ENCODE data around the gene ZNF200.

ZNF200 gene

GRCh38 chr16:3189869-3190268, 45.1 kb downstream of the ZNF200 start:
- Histone ChIP-seq H3K27ac (ENCODE audit: low read length) (no peak overlapping the region), H3K36me3 (replicated peaks; ENCODE audit: insufficient read depth, low read length) (no peaks in the 10 kb centered on the region), H3K27me3 (replicated peaks; ENCODE audit: insufficient read depth, low read length) (peaks cover 91% of the 10 kb centered on the region), H3K4me2 (ENCODE audit: low read depth, low read length) (peak overlapping the region; percentile 55; the same call in 1 of the 2 replicates), H3K79me2 (ENCODE audit: low read length) (no peaks in the 10 kb centered on the region), H3K9me2 (replicated peaks; ENCODE audit: insufficient read depth, low read length) (no peaks in the 10 kb centered on the region), H3K4me1 (ENCODE audit: low read length) (no peaks in the 10 kb centered on the region), H4K20me1 (ENCODE audit: insufficient read depth, low read length) (no peaks in the 10 kb centered on the region), H3F3A (ENCODE audit: insufficient read depth, low read length) (no peaks in the 10 kb centered on the region), H3K9me3 (replicated peaks; ENCODE audit: insufficient read depth, low read length) (no peaks in the 10 kb centered on the region), H2AFZ (ENCODE audit: low read length) (no peak overlapping the region), H3K9ac (ENCODE audit: low read length) (no peak overlapping the region), H3K4me3 (ENCODE audit: low read length) (peak overlapping the region; percentile 12; the same call in 1 of the 2 replicates)
- no peak for DNase-seq
- TF ChIP-seq CTCF (IDR thresholded peaks at IDR 0.05; ENCODE audit: low read length): no peak
- no peak for TF ChIP-seq EZH2phosphoT487 (IDR thresholded peaks at IDR 0.05; ENCODE audit: low read length)
- TF ChIP-seq EZH2 (optimal IDR thresholded peaks at IDR 0.05; ENCODE audit: low read depth, low read length): no peak

- TF ChIP-seq EZH2phosphoT487 (IDR thresholded peaks at IDR 0.05; ENCODE audit: low read length): no peak
- no peak for TF ChIP-seq CTCF (IDR thresholded peaks at IDR 0.05; ENCODE audit: low read length)
- TF ChIP-seq EZH2 (optimal IDR thresholded peaks at IDR 0.05; ENCODE audit: low read depth, low read length): no peak
- H4K20me1 ChIP-seq (ENCODE audit: insufficient read depth, low read length): no peaks in the 10 kb centered on the region
- no peak for DNase-seq
- peaks cover 87% of the 10 kb centered on the region for H3K27me3 ChIP-seq (replicated peaks; ENCODE audit: insufficient read depth, low read length)
- H3F3A ChIP-seq (ENCODE audit: insufficient read depth, low read length): no peaks in the 10 kb centered on the region
- no peaks in the 10 kb centered on the region for H3K9me3 ChIP-seq (replicated peaks; ENCODE audit: insufficient read depth, low read length)
- H3K4me3 ChIP-seq (ENCODE audit: low read length): peak overlapping the region; percentile 12; the same call in 1 of the 2 replicates
- no peak overlapping the region for H3K27ac ChIP-seq (ENCODE audit: low read length)
- H3K4me1 ChIP-seq (ENCODE audit: low read length): no peaks in the 10 kb centered on the region
- no peak overlapping the region for H3K9ac ChIP-seq (ENCODE audit: low read length)
- H2AFZ ChIP-seq (ENCODE audit: low read length): no peak overlapping the region
- no peaks in the 10 kb centered on the region for H3K9me2 ChIP-seq (replicated peaks; ENCODE audit: insufficient read depth, low read length)
- no peaks in the 10 kb centered on the region for H3K79me2 ChIP-seq (ENCODE audit: low read length)
- H3K36me3 ChIP-seq (replicated peaks; ENCODE audit: insufficient read depth, low read length): no peaks in the 10 kb centered on the region
- H3K4me2 ChIP-seq (ENCODE audit: low read depth, low read length): peak overlapping the region; percentile 55; the same call in 1 of the 2 replicates
Measured at GRCh38 chr16:3188925-3189825, 45.8 kb downstream of the ZNF200 start.

- Histone ChIP-seq H4K20me1 (ENCODE audit: insufficient read depth, low read length) (no peaks in the 10 kb centered on the region), H3K27ac (ENCODE audit: low read length) (no peak overlapping the region), H3K9ac (ENCODE audit: low read length) (no peak overlapping the region), H3K4me3 (ENCODE audit: low read length) (0 out of 2 replicates have a peak overlapping the region, but pooled peaks have one; percentile 12), H3K4me2 (ENCODE audit: low read depth, low read length) (peak overlapping the region; percentile 24; the same call in 1 of the 2 replicates), H3K9me2 (replicated peaks; ENCODE audit: insufficient read depth, low read length) (no peaks in the 10 kb centered on the region), H2AFZ (ENCODE audit: low read length) (no peak overlapping the region), H3K9me3 (replicated peaks; ENCODE audit: insufficient read depth, low read length) (no peaks in the 10 kb centered on the region), H3K79me2 (ENCODE audit: low read length) (no peaks in the 10 kb centered on the region), H3F3A (ENCODE audit: insufficient read depth, low read length) (no peaks in the 10 kb centered on the region), H3K36me3 (replicated peaks; ENCODE audit: insufficient read depth, low read length) (no peaks in the 10 kb centered on the region), H3K4me1 (ENCODE audit: low read length) (no peaks in the 10 kb centered on the region), H3K27me3 (replicated peaks; ENCODE audit: insufficient read depth, low read length) (peaks cover 87% of the 10 kb centered on the region)
- TF ChIP-seq CTCF (IDR thresholded peaks at IDR 0.05; ENCODE audit: low read length) (no peak), EZH2 (optimal IDR thresholded peaks at IDR 0.05; ENCODE audit: low read depth, low read length) (no peak), EZH2phosphoT487 (IDR thresholded peaks at IDR 0.05; ENCODE audit: low read length) (no peak)
- DNase-seq: no peak
Measured at GRCh38 chr16:3188675-3188924, 46.4 kb downstream of the ZNF200 start.
